ENCODE results near the gene CFAP97D2.
A peak's percentile ranks its signal among the peaks of the same experiment; 100 is the strongest.

CFAP97D2 gene

DNA sequence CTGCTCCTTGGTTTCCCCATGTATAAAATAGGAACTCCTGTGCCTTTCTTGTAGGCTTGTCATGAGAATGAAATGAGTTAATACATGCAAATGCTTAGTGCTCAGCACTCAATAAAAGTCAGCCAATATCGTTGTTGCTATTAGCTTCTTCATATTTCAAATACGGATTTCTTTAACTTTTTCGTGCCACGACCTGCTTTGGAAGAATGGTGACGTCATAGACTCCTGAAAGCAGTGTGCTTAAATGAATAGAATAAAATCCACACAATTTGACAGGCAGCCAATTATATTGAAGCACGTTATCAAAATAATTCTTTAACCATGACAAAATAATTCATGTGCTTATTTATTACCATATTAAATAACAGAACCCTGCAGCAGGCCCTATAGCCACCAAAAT is 29.1 kb downstream of the CFAP97D2 start:
- Mint-ChIP-seq H3K4me3 (no peak overlapping the region), H3K27ac (no peak overlapping the region), H3K9me3 (no peaks in the 10 kb centered on the region), H3K4me1 (ENCODE audit: low read depth in 2 of 2) (peaks cover 23 to 33% of the 10 kb centered on the region in 2 donors), H3K27me3 (peaks cover 12 to 22% of the 10 kb centered on the region in 2 donors), H3K36me3 (ENCODE audit: insufficient read depth) (peaks cover 2% of the 10 kb centered on the region)
- DNase-seq = no peak
- no peak for ATAC-seq (replicated peaks)

DNA sequence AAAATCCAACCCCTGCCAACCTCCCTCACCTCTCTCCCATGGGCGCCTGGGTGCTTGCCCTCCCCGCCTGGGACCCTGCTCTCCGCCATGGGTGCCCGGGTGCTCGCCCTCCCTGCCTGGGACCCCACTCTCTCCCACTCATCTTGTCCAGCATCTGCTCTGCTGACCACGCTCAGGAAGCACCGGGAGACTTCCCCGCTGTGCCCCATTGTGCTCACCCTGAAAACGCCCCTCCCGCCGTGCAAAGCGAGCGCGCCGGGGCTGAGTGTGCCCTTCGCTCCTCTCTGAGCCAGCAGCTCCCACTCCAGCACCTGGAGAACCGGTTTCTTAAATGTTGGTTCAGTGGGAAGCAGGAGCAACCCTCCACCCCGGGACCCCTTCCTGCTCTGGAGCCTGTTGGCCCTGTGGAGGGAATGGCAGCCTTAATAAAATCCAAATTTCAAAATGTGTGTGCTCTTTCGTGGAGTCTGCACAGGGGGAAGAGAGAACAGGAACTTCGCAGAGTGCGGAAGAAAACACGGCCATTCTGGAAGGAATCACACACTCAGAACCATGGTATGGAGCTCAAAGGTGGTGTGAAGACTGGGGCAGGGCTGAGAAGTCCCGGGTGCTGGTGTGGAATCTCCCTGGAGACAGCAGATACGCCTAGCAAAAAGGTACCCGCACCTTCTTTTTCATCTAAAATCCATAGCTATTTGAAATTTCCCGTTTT is 32.5 kb downstream of the CFAP97D2 start:
- ATAC-seq (replicated peaks) = no peak
- DNase-seq = no peak
- Mint-ChIP-seq H3K4me1 (ENCODE audit: low read depth in 2 of 2) (peaks cover 10 to 12% of the 10 kb centered on the region in 2 donors), H3K9me3 (no peaks in the 10 kb centered on the region), H3K27me3 (peaks cover 12 to 22% of the 10 kb centered on the region in 2 donors), H3K4me3 (no peak overlapping the region), H3K36me3 (ENCODE audit: insufficient read depth) (peaks cover 2% of the 10 kb centered on the region), H3K27ac (peak overlapping the region in 1 of 2 donors; percentile 35)

DNA sequence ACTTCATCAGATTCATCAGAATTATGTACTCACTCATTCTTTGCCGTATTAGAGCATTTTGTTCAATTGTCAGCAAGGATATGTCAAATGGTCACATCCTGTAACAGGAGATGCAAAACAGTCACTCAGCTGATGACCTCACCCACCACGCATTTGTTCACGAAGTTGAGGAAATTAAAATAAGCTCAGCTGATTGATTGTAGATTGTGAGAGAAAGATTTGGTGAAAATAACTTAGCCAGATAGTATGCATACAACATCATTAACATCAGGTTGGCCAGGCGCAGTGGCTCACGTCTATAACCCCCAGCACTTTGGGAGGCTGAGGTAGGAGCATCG is 33.1 kb downstream of the CFAP97D2 start:
- ATAC-seq (replicated peaks) = peak; percentile 39
- Mint-ChIP-seq H3K4me3 (no peak overlapping the region), H3K27ac (no peak overlapping the region), H3K4me1 (ENCODE audit: low read depth in 2 of 2) (peaks cover 10 to 12% of the 10 kb centered on the region in 2 donors), H3K36me3 (ENCODE audit: insufficient read depth) (peaks cover 2% of the 10 kb centered on the region), H3K27me3 (peaks cover 12 to 22% of the 10 kb centered on the region in 2 donors), H3K9me3 (no peaks in the 10 kb centered on the region)
- no peak for DNase-seq

DNA sequence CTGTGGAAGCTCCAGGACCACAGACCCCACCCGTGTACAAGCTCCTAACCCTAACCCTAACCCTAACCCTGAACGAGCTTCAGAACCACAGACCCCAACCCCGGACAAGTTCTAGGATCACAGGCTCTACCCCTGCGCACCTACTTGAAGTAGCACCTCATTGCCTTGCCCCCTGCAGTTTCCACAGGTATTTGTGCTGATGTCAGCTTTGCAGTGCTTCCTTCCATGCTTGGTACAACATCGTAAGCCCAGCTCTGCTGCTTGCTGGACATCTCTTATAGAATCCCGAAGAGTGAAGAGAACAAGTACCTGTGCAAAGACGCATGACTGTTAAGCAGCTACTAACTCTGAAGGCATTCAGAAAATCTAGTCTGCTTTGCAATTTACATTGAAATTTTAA is 34.9 kb downstream of the CFAP97D2 start:
- Mint-ChIP-seq H3K36me3 (ENCODE audit: insufficient read depth) (peaks cover 2% of the 10 kb centered on the region), H3K9me3 (no peaks in the 10 kb centered on the region), H3K4me1 (ENCODE audit: low read depth in 2 of 2) (peaks cover 10 to 12% of the 10 kb centered on the region in 2 donors), H3K4me3 (no peak overlapping the region), H3K27me3 (peaks cover 12 to 22% of the 10 kb centered on the region in 2 donors), H3K27ac (peak overlapping the region in 1 of 2 donors; percentile 35)
- DNase-seq = no peak
- ATAC-seq (replicated peaks) = no peak

DNA sequence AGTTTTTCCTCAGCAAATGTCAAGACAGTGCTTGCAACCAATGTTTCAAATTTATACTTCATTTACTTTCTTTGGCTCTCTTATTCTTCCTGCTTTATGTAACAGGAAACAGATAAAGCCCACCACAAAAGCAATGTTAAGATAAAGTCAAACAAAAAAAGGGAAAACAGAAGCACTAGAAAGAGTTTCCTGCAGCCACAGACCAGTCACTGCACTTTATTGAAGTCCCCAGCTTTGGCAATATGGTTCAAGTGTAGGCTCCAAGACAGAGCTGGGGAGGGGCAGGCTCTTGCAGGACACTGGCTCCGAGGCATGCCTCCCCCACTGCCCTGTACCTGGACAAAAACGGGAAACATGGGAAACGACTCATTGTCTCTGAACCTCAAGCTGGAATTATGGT is 40.3 kb downstream of the CFAP97D2 start:
- no peak for ATAC-seq (replicated peaks)
- peak overlapping the region; percentile 55 to 65 for H3K27ac Mint-ChIP-seq
- H3K4me3 Mint-ChIP-seq = no peak overlapping the region
- peaks cover 12 to 18% of the 10 kb centered on the region in 2 donors for H3K4me1 Mint-ChIP-seq (ENCODE audit: low read depth in 2 of 2)
- H3K9me3 Mint-ChIP-seq = no peaks in the 10 kb centered on the region
- no peak for DNase-seq
- no peaks in the 10 kb centered on the region for H3K36me3 Mint-ChIP-seq (ENCODE audit: insufficient read depth)
- H3K27me3 Mint-ChIP-seq = no peaks in the 10 kb centered on the region

DNA sequence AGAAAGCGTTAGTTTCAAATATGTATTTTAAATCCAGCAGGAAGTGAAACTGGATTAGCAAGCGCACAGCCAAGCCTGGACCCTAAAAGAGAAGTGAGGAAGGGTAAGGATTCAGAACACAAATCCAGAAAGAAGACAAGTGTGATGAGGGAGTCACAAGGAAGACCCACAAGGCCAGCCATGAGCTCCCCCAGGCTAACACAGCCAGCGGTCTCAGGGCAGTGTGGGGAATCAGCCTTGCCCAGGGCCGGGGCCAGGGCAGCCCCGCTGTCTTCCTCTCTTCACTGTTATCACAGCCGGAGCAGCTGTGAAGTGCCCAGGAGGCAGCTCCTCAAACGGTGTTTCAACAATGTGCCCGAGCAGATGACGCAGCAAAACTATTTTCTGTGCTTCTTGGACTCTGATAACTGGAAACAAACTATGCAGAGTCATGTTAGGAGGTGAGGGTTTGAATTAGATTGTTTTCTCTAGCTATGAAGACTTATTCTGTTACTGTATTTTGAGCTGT is 43.5 kb downstream of the CFAP97D2 start:
- DNase-seq = no peak
- H3K9me3 Mint-ChIP-seq = no peaks in the 10 kb centered on the region
- no peak overlapping the region for H3K4me3 Mint-ChIP-seq
- H3K36me3 Mint-ChIP-seq (ENCODE audit: insufficient read depth) = no peaks in the 10 kb centered on the region
- no peak for ATAC-seq (replicated peaks)
- H3K27ac Mint-ChIP-seq = no peak overlapping the region
- H3K27me3 Mint-ChIP-seq = no peaks in the 10 kb centered on the region
- peaks cover 36 to 42% of the 10 kb centered on the region in 2 donors for H3K4me1 Mint-ChIP-seq (ENCODE audit: low read depth in 2 of 2)

DNA sequence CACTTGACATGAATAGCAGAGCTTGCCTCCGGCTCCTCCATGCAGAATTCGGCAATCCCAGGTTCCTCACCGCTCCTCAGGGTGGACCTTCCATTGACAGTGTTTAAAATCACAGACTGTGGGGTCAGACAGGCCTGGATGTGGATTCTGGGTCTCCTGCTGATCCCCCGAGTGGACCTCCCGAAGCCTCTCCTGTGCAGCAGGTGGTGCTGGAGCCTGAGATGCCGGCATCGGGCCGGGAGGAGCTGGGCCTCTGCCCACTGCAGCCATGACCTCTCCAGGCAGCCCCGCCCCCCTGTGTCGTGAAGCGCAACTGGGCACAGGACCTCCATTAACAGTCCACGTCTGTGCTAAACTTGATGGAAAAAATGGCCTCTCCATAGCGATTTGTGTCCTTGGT is 45.1 kb downstream of the CFAP97D2 start:
- H3K9me3 Mint-ChIP-seq = no peaks in the 10 kb centered on the region
- H3K27me3 Mint-ChIP-seq = no peaks in the 10 kb centered on the region
- no peaks in the 10 kb centered on the region for H3K36me3 Mint-ChIP-seq (ENCODE audit: insufficient read depth)
- peak overlapping the region in 1 of 2 donors; percentile 85 for H3K27ac Mint-ChIP-seq
- no peak overlapping the region for H3K4me3 Mint-ChIP-seq
- no peak for ATAC-seq (replicated peaks)
- peaks cover 35 to 42% of the 10 kb centered on the region in 2 donors for H3K4me1 Mint-ChIP-seq (ENCODE audit: low read depth in 2 of 2)
- DNase-seq = no peak

DNA sequence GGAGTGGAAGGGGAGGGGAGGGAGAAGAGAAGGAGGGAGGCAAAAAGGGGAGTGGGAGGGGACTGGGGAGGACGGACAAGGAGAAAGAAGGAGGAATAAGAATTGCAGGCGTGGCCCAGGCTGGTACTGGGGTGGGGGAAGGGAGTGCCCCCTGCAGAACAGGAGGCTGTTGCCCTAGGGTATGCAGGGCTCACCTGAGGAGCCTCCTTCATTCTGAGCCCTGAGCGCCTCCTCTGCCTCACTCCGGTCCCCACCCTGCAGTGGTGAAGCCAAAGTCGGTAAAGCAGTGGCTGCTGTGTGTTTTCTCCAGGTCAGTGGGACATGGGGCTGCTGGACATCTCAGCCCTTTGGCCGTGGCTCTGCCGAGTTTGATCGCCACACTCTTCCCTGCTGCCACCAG is 46.6 kb downstream of the CFAP97D2 start:
- no peaks in the 10 kb centered on the region for H3K36me3 Mint-ChIP-seq (ENCODE audit: insufficient read depth)
- peak overlapping the region; percentile 41 to 71 for H3K27ac Mint-ChIP-seq
- DNase-seq (no peak), ATAC-seq (replicated peaks) (no peak)
- H3K27me3 Mint-ChIP-seq = peaks cover 10 to 12% of the 10 kb centered on the region in 2 donors
- peaks cover 28 to 35% of the 10 kb centered on the region in 2 donors for H3K4me1 Mint-ChIP-seq (ENCODE audit: low read depth in 2 of 2)
- H3K4me3 Mint-ChIP-seq = peak overlapping the region in 1 of 2 donors; percentile 25
- H3K9me3 Mint-ChIP-seq = no peaks in the 10 kb centered on the region

DNA sequence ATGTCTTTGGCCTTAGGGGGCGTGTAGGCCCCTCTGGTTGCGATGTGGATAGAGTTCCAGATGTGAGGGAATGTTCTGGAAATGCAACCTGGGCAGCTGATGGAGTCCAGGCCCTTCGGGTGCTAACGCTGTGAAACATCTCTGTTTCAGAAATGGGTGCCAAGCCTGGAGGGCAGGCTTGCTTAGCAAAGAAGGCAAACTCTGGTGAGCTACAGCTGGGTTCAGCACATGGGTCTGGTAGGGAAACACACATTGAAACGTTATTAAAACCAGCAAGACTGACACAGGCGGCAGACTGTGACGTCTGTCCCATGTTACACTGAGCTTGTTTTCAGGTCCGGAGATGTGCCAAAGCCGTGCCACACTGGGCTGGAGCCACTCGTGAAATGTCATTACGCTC is 47.0 kb downstream of the CFAP97D2 start:
- peak; percentile 45 for ATAC-seq (replicated peaks)
- Mint-ChIP-seq H3K4me3 (peak overlapping the region in 1 of 2 donors; percentile 50), H3K36me3 (ENCODE audit: insufficient read depth) (no peaks in the 10 kb centered on the region), H3K9me3 (no peaks in the 10 kb centered on the region), H3K27ac (peak overlapping the region; percentile 41 to 71), H3K4me1 (ENCODE audit: low read depth in 2 of 2) (peaks cover 28 to 35% of the 10 kb centered on the region in 2 donors), H3K27me3 (peaks cover 15% of the 10 kb centered on the region in 2 donors)
- peak in 2 of 3 experiments; percentile 10 to 17 for DNase-seq

DNA sequence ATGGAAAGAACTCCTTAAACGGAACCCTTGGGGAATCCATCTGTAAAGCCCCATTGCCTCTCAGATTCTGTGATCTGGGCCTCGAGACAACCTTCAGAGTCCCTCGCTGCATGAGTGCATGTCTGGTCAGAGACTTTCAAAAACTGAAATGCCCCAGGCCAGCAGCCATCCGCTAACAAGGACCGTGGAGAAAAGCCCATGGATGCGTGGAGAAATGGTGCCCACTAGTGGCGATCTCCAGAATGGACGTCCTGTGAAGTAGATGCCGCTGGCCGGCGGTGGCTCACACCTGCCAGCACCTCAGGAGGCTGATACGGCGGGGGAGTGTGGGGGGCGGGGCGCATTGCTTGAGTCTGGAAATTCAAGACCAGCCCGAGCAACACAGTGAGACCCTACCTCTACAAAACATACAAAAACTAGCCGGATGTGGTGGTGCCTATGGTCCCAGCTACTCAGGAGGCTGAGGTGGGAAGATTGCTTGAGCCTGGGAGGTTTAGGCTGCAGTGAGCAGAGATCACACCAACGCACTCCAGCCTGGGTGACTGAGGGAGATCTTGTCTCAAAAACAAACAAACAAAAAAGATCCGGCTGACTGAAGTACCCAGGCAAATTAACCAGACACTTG is 47.8 kb downstream of the CFAP97D2 start:
- Mint-ChIP-seq H3K36me3 (ENCODE audit: insufficient read depth) (no peaks in the 10 kb centered on the region), H3K4me1 (ENCODE audit: low read depth in 2 of 2) (peaks cover 26 to 31% of the 10 kb centered on the region in 2 donors), H3K27ac (peak overlapping the region; percentile 11 to 41)

DNA sequence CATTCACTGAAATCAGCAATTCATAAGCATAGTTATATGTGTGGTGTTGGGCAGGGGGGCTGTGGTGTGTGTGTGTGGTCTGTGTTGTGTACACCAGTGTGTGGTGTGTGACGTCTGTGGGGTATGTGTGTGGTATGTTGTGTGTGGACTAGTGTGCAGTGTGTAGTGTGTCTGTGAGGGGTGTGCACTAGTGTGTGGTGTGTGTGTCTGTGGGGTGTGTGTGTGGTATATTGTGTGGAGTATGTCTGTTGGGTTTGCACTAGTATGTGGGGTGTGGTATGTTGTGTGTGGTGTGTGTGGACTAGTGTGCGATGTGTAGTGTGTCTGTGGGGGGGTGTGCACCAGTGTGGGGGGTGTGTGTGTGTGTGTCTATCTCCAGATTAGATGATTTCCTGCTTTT is 48.5 kb downstream of the CFAP97D2 start:
- H3K9me3 Mint-ChIP-seq = no peaks in the 10 kb centered on the region
- H3K4me3 Mint-ChIP-seq = no peak overlapping the region
- DNase-seq = no peak
- H3K4me1 Mint-ChIP-seq (ENCODE audit: low read depth in 2 of 2) = peaks cover 26 to 29% of the 10 kb centered on the region in 2 donors
- ATAC-seq (replicated peaks) = no peak
- H3K27me3 Mint-ChIP-seq = peaks cover 15 to 16% of the 10 kb centered on the region in 2 donors
- H3K27ac Mint-ChIP-seq = peak overlapping the region in 1 of 2 donors; percentile 11
- no peaks in the 10 kb centered on the region for H3K36me3 Mint-ChIP-seq (ENCODE audit: insufficient read depth)

More for the DNA sequence above, 47.8 kb downstream of the CFAP97D2 start:
- H3K9me3 Mint-ChIP-seq = no peaks in the 10 kb centered on the region
- DNase-seq (peak; percentile 78 to 84 (median 82)), ATAC-seq (replicated peaks) (peak; percentile 92)
- H3K4me3 Mint-ChIP-seq = peak overlapping the region in 1 of 2 donors; percentile 50
- peaks cover 15 to 16% of the 10 kb centered on the region in 2 donors for H3K27me3 Mint-ChIP-seq

DNA sequence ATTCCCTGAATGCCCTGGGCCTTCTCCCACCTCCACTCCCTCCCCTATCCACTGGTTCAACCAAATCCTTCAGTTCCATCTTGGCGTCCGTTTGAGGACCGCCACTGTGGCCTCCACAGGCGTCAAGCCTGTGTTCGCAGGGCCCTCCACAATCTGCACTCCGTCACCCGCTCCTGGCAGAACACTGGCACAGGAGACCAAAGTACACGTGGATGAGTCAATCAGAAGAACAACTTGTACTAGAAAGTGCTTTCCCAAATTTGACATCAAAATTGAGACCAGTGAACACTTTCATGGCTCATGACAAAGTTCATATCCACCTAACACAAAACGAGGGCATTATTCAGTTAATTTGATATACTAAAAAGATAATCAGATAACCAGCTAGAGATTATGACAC is 49.1 kb downstream of the CFAP97D2 start:
- DNase-seq = no peak
- H3K9me3 Mint-ChIP-seq = no peaks in the 10 kb centered on the region

DNA sequence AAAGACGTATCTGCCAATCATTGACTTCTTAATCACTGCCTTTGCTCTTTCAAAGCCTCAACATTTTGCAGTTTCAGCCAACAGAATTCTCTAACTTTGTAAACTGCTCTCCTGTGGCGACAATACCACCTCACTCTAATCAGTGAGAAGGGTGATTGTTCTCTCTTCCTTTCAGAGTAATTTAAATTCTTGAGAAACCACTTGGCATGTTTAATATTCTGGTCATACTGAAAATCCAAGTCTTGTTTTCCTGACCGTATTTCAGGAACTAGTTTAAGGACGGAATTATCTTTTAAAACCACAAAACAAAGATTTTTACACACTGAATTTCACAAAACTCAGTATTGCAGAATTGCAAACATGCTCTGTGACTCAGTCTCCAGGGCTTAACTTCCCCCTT is 50.4 kb downstream of the CFAP97D2 start:
- ATAC-seq (replicated peaks) (no peak), DNase-seq (no peak)
- Mint-ChIP-seq H3K36me3 (ENCODE audit: insufficient read depth) (peaks cover 3% of the 10 kb centered on the region), H3K4me1 (ENCODE audit: low read depth in 2 of 2) (peaks cover 28 to 29% of the 10 kb centered on the region in 2 donors), H3K27ac (no peak overlapping the region), H3K27me3 (peaks cover 15 to 16% of the 10 kb centered on the region in 2 donors), H3K4me3 (no peak overlapping the region), H3K9me3 (no peaks in the 10 kb centered on the region)

More for the DNA sequence above, 49.1 kb downstream of the CFAP97D2 start:
- Mint-ChIP-seq H3K36me3 (ENCODE audit: insufficient read depth) (no peaks in the 10 kb centered on the region), H3K4me3 (no peak overlapping the region), H3K27ac (no peak overlapping the region), H3K4me1 (ENCODE audit: low read depth in 2 of 2) (peaks cover 26 to 29% of the 10 kb centered on the region in 2 donors), H3K27me3 (peaks cover 15 to 16% of the 10 kb centered on the region in 2 donors)
- no peak for ATAC-seq (replicated peaks)

DNA sequence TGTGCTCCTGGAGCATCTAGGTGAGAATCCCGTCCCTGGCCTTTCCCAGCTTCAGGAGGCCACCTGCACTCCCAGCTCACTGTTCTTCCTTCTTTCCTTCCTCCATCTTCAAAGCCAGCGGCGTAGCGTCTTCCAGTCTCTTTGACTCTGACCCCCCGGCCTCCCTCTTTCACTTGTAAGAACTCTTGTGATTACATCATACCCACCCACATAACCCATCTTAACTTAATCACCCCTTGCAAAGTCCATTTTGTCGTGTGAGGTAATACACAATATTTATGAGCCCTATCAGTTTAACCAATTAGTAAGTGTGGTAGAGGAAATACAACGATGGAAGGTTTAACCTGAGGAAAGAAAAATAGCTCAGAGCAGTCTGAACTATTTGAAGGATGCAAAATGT is 51.1 kb downstream of the CFAP97D2 start:
- no peak overlapping the region for H3K27ac Mint-ChIP-seq

More for the DNA sequence above, 51.1 kb downstream of the CFAP97D2 start:
- no peak for ATAC-seq (replicated peaks)
- Mint-ChIP-seq H3K36me3 (ENCODE audit: insufficient read depth) (peaks cover 4% of the 10 kb centered on the region), H3K9me3 (no peaks in the 10 kb centered on the region), H3K4me1 (ENCODE audit: low read depth in 2 of 2) (peaks cover 24 to 25% of the 10 kb centered on the region in 2 donors), H3K4me3 (no peak overlapping the region), H3K27me3 (peaks cover 15 to 16% of the 10 kb centered on the region in 2 donors)
- DNase-seq = no peak

All from effector memory CD8-positive, alpha-beta T cell (primary cell).